ENCODE measurements around the gene ARHGAP26.
"Not testable (repeated sequence)": the region's sequence is repeated elsewhere in the genome, so short reads cannot be mapped to it uniquely, and the experiment has no call there.

Gene ARHGAP26

GRCh38 chr5:143093452-143094086 is 323.4 kb downstream of the ARHGAP26 start:
- in situ Hi-C loops (cut with MboI; ENCODE audit: low sequenced_read_pairs), result no loop called here

GRCh38 chr5:143094087-143094521 is 323.9 kb downstream of the ARHGAP26 start:
- in situ Hi-C loops (cut with MboI; ENCODE audit: low sequenced_read_pairs), result no loop called here

GRCh38 chr5:143094608-143095007 is 324.4 kb downstream of the ARHGAP26 start:
- in situ Hi-C loops (cut with MboI; ENCODE audit: low sequenced_read_pairs), result not testable (repeated sequence)

- in situ Hi-C loops (cut with MboI; ENCODE audit: low sequenced_read_pairs), result no loop called here
Measured at GRCh38 chr5:143101121-143101520, 330.9 kb downstream of the ARHGAP26 start.

GRCh38 chr5:143101725-143102386 is 331.7 kb downstream of the ARHGAP26 start:
- in situ Hi-C loops (cut with MboI; ENCODE audit: low sequenced_read_pairs), result no loop called here

GRCh38 chr5:143102411-143102810 is 332.2 kb downstream of the ARHGAP26 start:
- in situ Hi-C loops (cut with MboI; ENCODE audit: low sequenced_read_pairs), result no loop called here

- in situ Hi-C loops (cut with MboI; ENCODE audit: low sequenced_read_pairs), result no loop called here
Measured at GRCh38 chr5:143105216-143105905, 335.2 kb downstream of the ARHGAP26 start.

- in situ Hi-C loops (cut with MboI; ENCODE audit: low sequenced_read_pairs), result no loop called here
Measured at GRCh38 chr5:143106174-143106573, 336.0 kb downstream of the ARHGAP26 start.

GRCh38 chr5:143108498-143109128 is 338.4 kb downstream of the ARHGAP26 start:
- in situ Hi-C loops (cut with MboI; ENCODE audit: low sequenced_read_pairs), result no loop called here

- in situ Hi-C loops (cut with MboI; ENCODE audit: low sequenced_read_pairs), result no loop called here
Measured at GRCh38 chr5:143110591-143110990, 340.4 kb downstream of the ARHGAP26 start.

- in situ Hi-C loops (cut with MboI; ENCODE audit: low sequenced_read_pairs), result no loop called here
Measured at GRCh38 chr5:143111799-143112198, 341.6 kb downstream of the ARHGAP26 start.

- in situ Hi-C loops (cut with MboI; ENCODE audit: low sequenced_read_pairs), result no loop called here
Measured at GRCh38 chr5:143113461-143113860, 343.3 kb downstream of the ARHGAP26 start.

- in situ Hi-C loops (cut with MboI; ENCODE audit: low sequenced_read_pairs), result no loop called here
Measured at GRCh38 chr5:143114481-143114880, 344.3 kb downstream of the ARHGAP26 start.

- in situ Hi-C loops (cut with MboI; ENCODE audit: low sequenced_read_pairs), result no loop called here
Measured at GRCh38 chr5:143115381-143115780, 345.2 kb downstream of the ARHGAP26 start.

- in situ Hi-C loops (cut with MboI; ENCODE audit: low sequenced_read_pairs), result no loop called here
Measured at GRCh38 chr5:143116814-143117213, 346.6 kb downstream of the ARHGAP26 start.

- in situ Hi-C loops (cut with MboI; ENCODE audit: low sequenced_read_pairs), result no loop called here
Measured at GRCh38 chr5:143117821-143118220, 347.6 kb downstream of the ARHGAP26 start.

GRCh38 chr5:143118222-143118621 is 348.0 kb downstream of the ARHGAP26 start:
- in situ Hi-C loops (cut with MboI; ENCODE audit: low sequenced_read_pairs), result no loop called here

GRCh38 chr5:143118818-143119217 is 348.6 kb downstream of the ARHGAP26 start:
- in situ Hi-C loops (cut with MboI; ENCODE audit: low sequenced_read_pairs), result not testable (repeated sequence)

GRCh38 chr5:143119291-143119769 is 349.2 kb downstream of the ARHGAP26 start:
- in situ Hi-C loops (cut with MboI; ENCODE audit: low sequenced_read_pairs), result no loop called here

GRCh38 chr5:143119881-143120341 is 349.7 kb downstream of the ARHGAP26 start:
- in situ Hi-C loops (cut with MboI; ENCODE audit: low sequenced_read_pairs), result no loop called here

GRCh38 chr5:143120460-143121134 is 350.4 kb downstream of the ARHGAP26 start:
- in situ Hi-C loops (cut with MboI; ENCODE audit: low sequenced_read_pairs), result no loop called here
